Body of pancreas (tissue), 4 donors: ENCODE data around the gene ANKRD34A. TPM values are rescaled to one million over a fixed set of nuclear protein-coding genes. Genes with fewer than 3 reads are reported as not detected.
A peak's percentile ranks its signal among the peaks of the same experiment; 100 is the strongest.

Experiments used
- ATAC-seq: fragments of 150-250 bp; one replicate; pipeline ENCODE4 v1.9.1; 2016
- DNase-seq, 4 donors: peaks; one replicate each; pipeline ENCODE4 v3.0.0-alpha.2; 2019
- H3K27ac ChIP-seq, 4 donors: fragments of 200-600 bp; sonication (generic); 1 replicate in 3 of 4; 2 replicates in 1 of 4; pipeline versions ENCODE4 v1.5.1 to v1.6.1; 2016 to 2019; ENCODE audit warnings: mild to moderate bottlenecking in 1 of 4, mixed read lengths in 1 of 4, moderate library complexity in 1 of 4
- H3K27me3 ChIP-seq, 2 donors: fragments of 200-600 bp; sonication (generic); one replicate each; pipeline ENCODE4 v1.6.0; 2016; ENCODE audit warnings: mild to moderate bottlenecking in 1 of 2
- H3K36me3 ChIP-seq, 2 donors: fragments of 200-600 bp; sonication (generic); replicated peaks in 1 of 2; 2 replicates each; pipeline ENCODE4 v1.5.1; 2016; ENCODE audit warnings: low read depth in 2 of 2; ENCODE audit not compliant: insufficient read depth in 1 of 2
- H3K4me1 ChIP-seq: fragments of 200-600 bp; sonication (generic); one replicate; pipeline ENCODE4 v1.6.0; 2016
- H3K4me3 ChIP-seq, 2 donors: fragments of 200-600 bp; sonication (generic); 1 replicate in 1 of 2; 2 replicates in 1 of 2; pipeline ENCODE4 v1.5.1; 2016 to 2019
- H3K9me3 ChIP-seq, 3 donors: fragments of 200-600 bp; sonication (generic); 1 replicate in 2 of 3; 2 replicates in 1 of 3; pipeline ENCODE4 v1.5.1; 2016
- POLR2A ChIP-seq, 3 donors: fragments of 450-650 bp; IDR thresholded peaks; one replicate each; pipeline ENCODE4 v1.6.1; 2016; ENCODE audit warnings: antibody characterized with exemption in 3 of 3, mild to moderate bottlenecking in 2 of 3
- WGBS, 2 donors: methylation state at CpG; one replicate each; pipeline ENCODE4 v1.1.5; 2017; 5-methylcytosine and 5-hydroxymethylcytosine counted together
- intact Hi-C: fragments of 100-400 bp; cut with DNase I; formaldehyde crosslinking; loops from one replicate; pipeline ENCODE4 v1.15.1; 2023
- total RNA-seq, 2 donors: library from RNA; depleted of rRNA; stranded (reverse); fragments of >200 nt; gene quantifications; one replicate each; pipeline ENCODE4 v1.1.0, GENCODE V29; 2016
- TF ChIP-seq, protein P1 (sequence below), 7 experiments: fragments of 450-650 bp in 4 of 7; fragments of 200-600 bp in 3 of 7; sonication (generic) in 3 of 7; IDR thresholded peaks; one replicate each; pipeline ENCODE4 v1.5.1; 2016 to 2019; ENCODE audit warnings: antibody characterized with exemption in 7 of 7

Gene ANKRD34A
- total RNA-seq, 2 donors from 2014 or later: 0.66 TPM; not detected in 1

DNA sequence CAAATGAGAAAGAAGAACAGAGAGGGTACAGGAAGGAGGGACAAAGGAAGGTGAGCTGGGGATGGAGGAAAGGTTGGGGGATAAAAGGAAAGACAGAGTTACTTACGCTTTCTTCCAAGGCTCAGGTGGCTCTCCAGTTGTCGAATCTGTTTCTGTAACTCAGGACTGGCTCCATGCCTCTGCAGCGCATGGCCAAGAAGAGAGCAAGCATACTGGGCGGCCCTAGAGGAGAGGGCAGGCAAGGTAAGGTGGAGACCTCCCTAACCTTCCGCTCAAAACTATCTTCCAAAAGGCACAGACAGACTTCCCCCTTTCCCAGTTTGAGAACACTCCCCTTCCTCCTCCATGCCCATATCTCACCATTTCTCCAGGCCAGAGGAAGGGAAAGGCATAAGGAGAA is 46.8 kb downstream of the ANKRD34A start:
- TF ChIP-seq, protein P1, sequence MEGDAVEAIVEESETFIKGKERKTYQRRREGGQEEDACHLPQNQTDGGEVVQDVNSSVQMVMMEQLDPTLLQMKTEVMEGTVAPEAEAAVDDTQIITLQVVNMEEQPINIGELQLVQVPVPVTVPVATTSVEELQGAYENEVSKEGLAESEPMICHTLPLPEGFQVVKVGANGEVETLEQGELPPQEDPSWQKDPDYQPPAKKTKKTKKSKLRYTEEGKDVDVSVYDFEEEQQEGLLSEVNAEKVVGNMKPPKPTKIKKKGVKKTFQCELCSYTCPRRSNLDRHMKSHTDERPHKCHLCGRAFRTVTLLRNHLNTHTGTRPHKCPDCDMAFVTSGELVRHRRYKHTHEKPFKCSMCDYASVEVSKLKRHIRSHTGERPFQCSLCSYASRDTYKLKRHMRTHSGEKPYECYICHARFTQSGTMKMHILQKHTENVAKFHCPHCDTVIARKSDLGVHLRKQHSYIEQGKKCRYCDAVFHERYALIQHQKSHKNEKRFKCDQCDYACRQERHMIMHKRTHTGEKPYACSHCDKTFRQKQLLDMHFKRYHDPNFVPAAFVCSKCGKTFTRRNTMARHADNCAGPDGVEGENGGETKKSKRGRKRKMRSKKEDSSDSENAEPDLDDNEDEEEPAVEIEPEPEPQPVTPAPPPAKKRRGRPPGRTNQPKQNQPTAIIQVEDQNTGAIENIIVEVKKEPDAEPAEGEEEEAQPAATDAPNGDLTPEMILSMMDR (IDR thresholded peaks at IDR 0.05): no peak
- TF ChIP-seq POLR2A (IDR thresholded peaks at IDR 0.05): no peak
- DNase-seq (no peak), ATAC-seq (no peak)
- Histone ChIP-seq H3K27me3 (no peaks in the 10 kb centered on the region), H3K36me3 (no peaks in the 10 kb centered on the region), H3K4me3 (peak overlapping the region in 1 of 2 donors; percentile 98), H3K27ac (peak overlapping the region in 2 of 4 donors; percentile 86 to 93), H3K9me3 (no peaks in the 10 kb centered on the region), H3K4me1 (peaks cover 21% of the 10 kb centered on the region)
- intact Hi-C loops: no loop called here
- 52 to 53% methylated on average over 5 of the region's 5 CpGs for WGBS, 2 donors

DNA sequence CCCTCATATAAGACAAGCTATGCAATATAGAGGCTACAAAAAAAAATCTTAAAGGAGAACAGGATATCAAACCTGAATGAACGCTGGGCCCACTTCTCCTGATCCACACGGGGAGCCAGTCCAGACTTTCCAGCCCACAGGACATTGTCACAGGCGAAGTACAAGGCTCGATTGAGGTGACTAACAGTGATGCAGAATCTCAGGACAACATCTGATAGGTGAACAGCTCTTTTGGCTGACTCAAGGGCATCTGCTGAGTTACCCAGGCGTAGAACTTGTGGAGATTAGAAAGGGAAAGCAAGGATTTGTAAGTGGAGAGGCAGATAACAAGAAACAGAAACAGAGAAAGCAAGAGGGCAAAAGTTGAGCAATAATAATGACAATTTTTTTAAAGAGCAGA is 47.6 kb downstream of the ANKRD34A start:
- H3K27ac ChIP-seq: no peak overlapping the region
- ATAC-seq (no peak), DNase-seq (no peak)
- H3K4me1 ChIP-seq: peaks cover 21% of the 10 kb centered on the region
- H3K36me3 ChIP-seq: peaks cover 0 to 3% of the 10 kb centered on the region in 2 donors
- TF ChIP-seq, protein P1 (IDR thresholded peaks at IDR 0.05): no peak
- TF ChIP-seq POLR2A (IDR thresholded peaks at IDR 0.05): no peak
- intact Hi-C loops: no loop called here
- 63 to 67% methylated on average over 5 of the region's 5 CpGs for WGBS, 2 donors
- no peaks in the 10 kb centered on the region for H3K27me3 ChIP-seq
- H3K9me3 ChIP-seq: no peaks in the 10 kb centered on the region
- no peak overlapping the region for H3K4me3 ChIP-seq

DNA sequence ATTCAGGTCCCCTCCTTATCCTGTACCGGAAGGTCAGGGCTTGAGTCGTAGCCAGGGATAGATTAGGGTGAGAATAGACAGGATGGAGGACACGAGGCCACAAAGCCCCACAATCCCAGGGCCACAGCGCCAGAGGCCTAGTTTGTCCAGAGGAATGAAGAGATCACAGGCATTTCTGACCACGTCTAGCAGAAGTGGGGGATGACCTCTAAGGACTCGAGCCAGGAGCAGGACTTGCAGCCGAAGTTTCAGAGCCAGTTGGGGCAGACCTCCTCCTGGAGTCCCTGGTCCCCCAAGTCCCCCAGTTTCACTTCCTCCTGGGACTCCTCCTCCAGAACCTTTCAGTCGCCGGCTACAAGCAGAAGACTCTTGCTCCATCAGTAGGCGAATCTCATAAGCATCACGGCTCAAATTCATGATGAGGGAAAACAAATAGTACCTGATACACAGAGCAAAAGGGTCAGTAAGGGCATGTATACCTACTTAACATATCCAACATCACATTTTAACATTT is 52.2 kb downstream of the ANKRD34A start:
- 63 to 72% methylated on average over 7 to 11 of the region's 11 CpGs for WGBS, 2 donors
- Histone ChIP-seq H3K4me3 (no peak overlapping the region), H3K4me1 (peaks cover 11% of the 10 kb centered on the region), H3K27ac (no peak overlapping the region), H3K36me3 (peaks cover 0 to 14% of the 10 kb centered on the region in 2 donors), H3K27me3 (no peaks in the 10 kb centered on the region), H3K9me3 (no peaks in the 10 kb centered on the region)
- TF ChIP-seq POLR2A (IDR thresholded peaks at IDR 0.05): no peak
- TF ChIP-seq, protein P1 (IDR thresholded peaks at IDR 0.05): no peak
- ATAC-seq (no peak), DNase-seq (no peak)
- intact Hi-C loops: no loop called here

Other genes with a start within 250 kb of the ANKRD34A start
- not detected for gene CD160, start 245.1 kb downstream of the ANKRD34A start, total RNA-seq
- gene RNF115, start 140.5 kb downstream of the ANKRD34A start, total RNA-seq: 10 to 100 TPM; 12.7 to 13.2 TPM
- 10 to 100 TPM; 15.6 to 31.6 TPM for gene POLR3C, start 140.4 kb downstream of the ANKRD34A start, total RNA-seq
- gene NUDT17, start 118.9 kb downstream of the ANKRD34A start, total RNA-seq: 1 to 10 TPM in 1 of 2 donors, not detected in 1; 1.6 TPM
- gene PIAS3, start 105.5 kb downstream of the ANKRD34A start, total RNA-seq: 10 to 100 TPM; 14.2 to 17.6 TPM
- 1 to 10 TPM in 1 of 2 donors, under 1 TPM in 1; 0.26 to 1.3 TPM for gene ANKRD35, start 78.7 kb downstream of the ANKRD34A start, total RNA-seq
- gene ITGA10, start 54.5 kb downstream of the ANKRD34A start, total RNA-seq: 1 to 10 TPM; 4.0 to 5.7 TPM
- gene PEX11B, start 45.9 kb downstream of the ANKRD34A start, total RNA-seq: 10 to 100 TPM; 10.5 to 11.4 TPM
- 10 to 100 TPM; 47.2 to 70.2 TPM for gene RBM8A, start 37.1 kb downstream of the ANKRD34A start, total RNA-seq
- 10 to 100 TPM in 1 of 2 donors, 1 to 10 TPM in 1; 8.3 to 16.5 TPM for gene LIX1L, start 6.6 kb downstream of the ANKRD34A start, total RNA-seq
- 1 to 10 TPM; 7.8 to 8.6 TPM for gene POLR3GL, start 115 bp upstream of the ANKRD34A start, total RNA-seq
- gene TXNIP, start 32.0 kb upstream of the ANKRD34A start, total RNA-seq: 100 to 1,000 TPM; 414 to 820 TPM
- not detected for gene HJV, start 57.2 kb upstream of the ANKRD34A start, total RNA-seq
- gene NBPF10, start 180.2 kb upstream of the ANKRD34A start, total RNA-seq: 1 to 10 TPM in 1 of 2 donors, under 1 TPM in 1; 0.33 to 2.6 TPM